ENCODE measurements around the gene PLPPR5.

PLPPR5 gene

GRCh38 chr1:98896711-98897445, 107.8 kb downstream of the PLPPR5 start:
- Histone ChIP-seq H2AFZ (ENCODE audit: low read depth, low read length, severe bottlenecking) (no peak overlapping the region), H3K27me3 (ENCODE audit: low read length) (no peaks in the 10 kb centered on the region), H3K27ac (ENCODE audit: low read depth, low read length) (no peak overlapping the region), H3F3A (ENCODE audit: insufficient read depth) (no peaks in the 10 kb centered on the region), H3K9ac (ENCODE audit: low read length) (no peak overlapping the region), H3K4me3 (ENCODE audit: insufficient read depth, low read length, poor library complexity, severe bottlenecking) (no peak overlapping the region), H3K36me3 (ENCODE audit: low read length) (no peaks in the 10 kb centered on the region), H3K9me2 (replicated peaks; ENCODE audit: insufficient read depth, low read length) (no peaks in the 10 kb centered on the region), H3K4me2 (ENCODE audit: low read depth, low read length, poor library complexity, severe bottlenecking) (no peak overlapping the region), H3K9me3 (ENCODE audit: insufficient read depth, low read length) (no peaks in the 10 kb centered on the region), H3K79me2 (ENCODE audit: insufficient read depth, low read length) (no peaks in the 10 kb centered on the region), H4K20me1 (ENCODE audit: low read depth, low read length) (no peaks in the 10 kb centered on the region)
- TF ChIP-seq EZH2phosphoT487 (conservative IDR thresholded peaks at IDR 0.05; ENCODE audit: low read length) (no peak), CTCF (IDR thresholded peaks at IDR 0.05; ENCODE audit: insufficient read depth, low read length, poor library complexity, severe bottlenecking) (no peak)

GRCh38 chr1:98893371-98893770, 111.3 kb downstream of the PLPPR5 start:
- Histone ChIP-seq H4K20me1 (ENCODE audit: low read depth, low read length) (no peaks in the 10 kb centered on the region), H3K4me2 (ENCODE audit: low read depth, low read length, poor library complexity, severe bottlenecking) (no peak overlapping the region), H3K9me2 (replicated peaks; ENCODE audit: insufficient read depth, low read length) (no peaks in the 10 kb centered on the region), H3K9ac (ENCODE audit: low read length) (no peak overlapping the region), H3K9me3 (ENCODE audit: insufficient read depth, low read length) (no peaks in the 10 kb centered on the region), H3K4me3 (ENCODE audit: insufficient read depth, low read length, poor library complexity, severe bottlenecking) (no peak overlapping the region), H2AFZ (ENCODE audit: low read depth, low read length, severe bottlenecking) (no peak overlapping the region), H3K36me3 (ENCODE audit: low read length) (no peaks in the 10 kb centered on the region), H3K27me3 (ENCODE audit: low read length) (no peaks in the 10 kb centered on the region), H3K79me2 (ENCODE audit: insufficient read depth, low read length) (no peaks in the 10 kb centered on the region), H3K27ac (ENCODE audit: low read depth, low read length) (no peak overlapping the region), H3F3A (ENCODE audit: insufficient read depth) (no peaks in the 10 kb centered on the region)
- TF ChIP-seq CTCF (IDR thresholded peaks at IDR 0.05; ENCODE audit: insufficient read depth, low read length, poor library complexity, severe bottlenecking), result no peak
- TF ChIP-seq EZH2phosphoT487 (conservative IDR thresholded peaks at IDR 0.05; ENCODE audit: low read length), result no peak

GRCh38 chr1:98888869-98889268, 115.8 kb downstream of the PLPPR5 start:
- Histone ChIP-seq H3K4me2 (ENCODE audit: low read depth, low read length, poor library complexity, severe bottlenecking) (no peak overlapping the region), H3K4me3 (ENCODE audit: insufficient read depth, low read length, poor library complexity, severe bottlenecking) (no peak overlapping the region), H3F3A (ENCODE audit: insufficient read depth) (no peaks in the 10 kb centered on the region), H3K9me3 (ENCODE audit: insufficient read depth, low read length) (no peaks in the 10 kb centered on the region), H4K20me1 (ENCODE audit: low read depth, low read length) (no peaks in the 10 kb centered on the region), H3K9ac (ENCODE audit: low read length) (no peak overlapping the region), H3K27me3 (ENCODE audit: low read length) (no peaks in the 10 kb centered on the region), H2AFZ (ENCODE audit: low read depth, low read length, severe bottlenecking) (no peak overlapping the region), H3K27ac (ENCODE audit: low read depth, low read length) (no peak overlapping the region), H3K79me2 (ENCODE audit: insufficient read depth, low read length) (no peaks in the 10 kb centered on the region), H3K9me2 (replicated peaks; ENCODE audit: insufficient read depth, low read length) (no peaks in the 10 kb centered on the region), H3K36me3 (ENCODE audit: low read length) (no peaks in the 10 kb centered on the region)
- TF ChIP-seq EZH2phosphoT487 (conservative IDR thresholded peaks at IDR 0.05; ENCODE audit: low read length), result no peak
- TF ChIP-seq CTCF (IDR thresholded peaks at IDR 0.05; ENCODE audit: insufficient read depth, low read length, poor library complexity, severe bottlenecking), result no peak

All from SU-DHL-6 (cell line).